HepG2 (cell line): ENCODE data around the gene KIAA0930. TPM values are rescaled to one million over a fixed set of nuclear protein-coding genes. Genes with fewer than 3 reads are reported as not detected.

Source experiments
- ATM ChIP-seq: fragments of 450-650 bp; IDR thresholded peaks from 2 replicates; pipeline ENCODE4 v1.7.1; 2017; ENCODE audit warnings: mild to moderate bottlenecking, borderline replicate concordance
- BCL6 ChIP-seq: IDR thresholded peaks from 2 replicates; pipeline ENCODE4 v1.6.1; 2016; ENCODE audit warnings: missing genetic modification reagents, missing compliant biosample characterization
- HIVEP1 ChIP-seq: sonication (generic); formaldehyde crosslinking; IDR thresholded peaks from 2 replicates; pipeline ENCODE4 v1.4.0; 2020; ENCODE audit warnings: mild to moderate bottlenecking, missing genetic modification reagents
- PHF8 ChIP-seq: sonication (generic); formaldehyde crosslinking; IDR thresholded peaks from 2 replicates; pipeline ENCODE4 v1.5.0; 2020; ENCODE audit warnings: missing genetic modification reagents
- SIX1 ChIP-seq: sonication (generic); formaldehyde crosslinking; IDR thresholded peaks from 2 replicates; pipeline ENCODE4 v1.4.0; 2020; ENCODE audit warnings: missing genetic modification reagents, borderline replicate concordance
- TCF12 ChIP-seq, 2 experiments: fragments of 450-650 bp in 1 of 2; sonication (generic) in 1 of 2; formaldehyde crosslinking in 1 of 2; IDR thresholded peaks; 2 replicates each; pipeline versions ENCODE4 v1.6.1 to v1.8.0; 2017 to 2022; ENCODE audit warnings: antibody characterized with exemption in 1 of 2, mild to moderate bottlenecking in 1 of 2, missing genetic modification reagents in 1 of 2, moderate library complexity in 1 of 2
- ZC3H13 ChIP-seq: sonication (generic); formaldehyde crosslinking; IDR thresholded peaks from 2 replicates; pipeline ENCODE4 v1.8.1; 2023; ENCODE audit warnings: mild to moderate bottlenecking, missing genetic modification reagents, moderate library complexity
- ZNF367 ChIP-seq: sonication (generic); formaldehyde crosslinking; IDR thresholded peaks from 2 replicates; pipeline ENCODE4 v1.4.0; 2020; ENCODE audit warnings: missing genetic modification reagents, borderline replicate concordance
- ZNF382 ChIP-seq: sonication (generic); formaldehyde crosslinking; IDR thresholded peaks from 2 replicates; pipeline ENCODE4 v1.5.0; 2020; ENCODE audit warnings: missing genetic modification reagents, mild to moderate bottlenecking, borderline replicate concordance
- ZNF556 ChIP-seq: sonication (generic); formaldehyde crosslinking; IDR thresholded peaks from 2 replicates; pipeline ENCODE4 v1.4.0; 2020; ENCODE audit warnings: mild to moderate bottlenecking, missing genetic modification reagents, borderline replicate concordance
- polyA plus RNA-seq, 8 experiments: library from polyadenylated mRNA; depleted of rRNA in 3 of 8; stranded (reverse) in 7 of 8; unstranded in 1 of 8; fragments of >200 nt; fragmentation: Illumina TruSeq in 4 of 8; extraction: Trizol in 4 of 8; gene quantifications; 2 replicates each; pipeline versions ENCODE4 v1.2.1 to v1.2.3, GENCODE V29; 2011 to 2016; ENCODE audit warnings: low read depth in 4 of 8, missing spikeins in 1 of 8, mixed read lengths in 1 of 8; ENCODE audit not compliant: insufficient read depth in 1 of 8
- total RNA-seq, 5 experiments: library from RNA; depleted of rRNA; stranded (reverse); fragments of >200 nt; fragmentation: Illumina TruSeq; extraction: Trizol; gene quantifications; 2 replicates each; pipeline ENCODE4 v1.2.3, GENCODE V29; 2016; ENCODE audit warnings: low read depth in 1 of 5
- TF ChIP-seq, protein P1 (sequence below): sonication (generic); formaldehyde crosslinking; IDR thresholded peaks from 2 replicates; pipeline ENCODE4 v1.4.0; 2020; ENCODE audit warnings: mild to moderate bottlenecking, missing genetic modification reagents, borderline replicate concordance
- TF ChIP-seq, protein P2 (sequence below): sonication (generic); formaldehyde crosslinking; IDR thresholded peaks from 2 replicates; pipeline ENCODE4 v1.4.0; 2020; ENCODE audit warnings: mild to moderate bottlenecking, missing genetic modification reagents
- TF ChIP-seq, protein P3 (sequence below): IDR thresholded peaks from 2 replicates; pipeline ENCODE4 v1.6.1; 2016; ENCODE audit warnings: missing compliant biosample characterization, missing genetic modification reagents, borderline replicate concordance
- TF ChIP-seq, protein P4 (sequence below): fragments of 450-650 bp; IDR thresholded peaks from 2 replicates; pipeline ENCODE4 v1.6.1; 2017; ENCODE audit warnings: mild to moderate bottlenecking
- TF ChIP-seq, protein P5 (sequence below): sonication (generic); formaldehyde crosslinking; IDR thresholded peaks from 2 replicates; pipeline ENCODE4 v1.8.0; 2022; ENCODE audit warnings: missing genetic modification reagents, mild to moderate bottlenecking, inconsistent platforms, borderline replicate concordance
- TF ChIP-seq, protein P6 (sequence below): sonication (generic); formaldehyde crosslinking; IDR thresholded peaks from 2 replicates; pipeline ENCODE4 v1.5.0; 2020; ENCODE audit warnings: missing genetic modification reagents

KIAA0930 gene
- total and polyA plus RNA-seq, 2 of the 13 experiments (the other 11 are each of a cell fraction or from before 2014, with no cell fraction given) = 27.0 to 38.2 TPM

DNA sequence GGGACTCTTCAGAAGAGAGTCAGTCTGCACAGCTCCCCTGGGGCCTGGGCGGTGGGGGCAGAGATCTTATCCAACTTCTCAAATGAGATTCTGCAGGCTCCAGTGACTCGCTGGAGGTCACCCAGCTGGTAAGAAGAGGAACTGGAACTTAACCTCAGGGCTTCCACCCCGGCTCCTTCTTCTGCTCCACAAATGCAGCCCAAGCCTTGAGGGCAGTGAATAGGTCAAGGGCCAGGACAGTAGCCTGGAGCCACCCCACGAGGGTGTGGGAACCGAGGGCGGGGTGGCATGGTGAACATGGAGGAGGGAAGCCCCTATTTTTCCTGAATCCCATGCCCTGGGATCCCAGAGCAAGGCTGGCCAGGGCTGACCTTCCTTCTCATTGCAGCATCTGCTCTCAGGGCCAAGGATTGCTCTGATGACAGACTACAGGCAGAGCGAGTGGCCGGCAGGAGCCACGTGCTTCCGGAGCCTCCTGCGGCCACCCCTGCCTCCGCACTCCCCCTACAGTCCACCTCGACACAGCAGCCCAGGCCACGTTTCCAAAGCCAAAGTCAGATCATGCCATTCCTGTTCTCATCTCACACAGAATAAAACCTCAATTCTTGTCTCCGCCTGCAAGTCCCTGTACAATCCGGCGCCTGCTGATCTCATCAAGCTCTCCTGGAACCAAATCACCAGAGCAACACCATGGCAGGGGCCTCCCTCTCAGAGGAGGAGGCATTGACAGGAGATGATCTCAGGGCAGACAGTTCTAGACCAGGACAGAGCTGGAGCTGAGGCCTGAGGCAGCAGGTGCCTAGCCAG, 23.0 kb upstream of the KIAA0930 start (continued):
- TF ChIP-seq ZC3H13 (CRISPR knock-in tag) = no peak
- TF ChIP-seq, protein P1, sequence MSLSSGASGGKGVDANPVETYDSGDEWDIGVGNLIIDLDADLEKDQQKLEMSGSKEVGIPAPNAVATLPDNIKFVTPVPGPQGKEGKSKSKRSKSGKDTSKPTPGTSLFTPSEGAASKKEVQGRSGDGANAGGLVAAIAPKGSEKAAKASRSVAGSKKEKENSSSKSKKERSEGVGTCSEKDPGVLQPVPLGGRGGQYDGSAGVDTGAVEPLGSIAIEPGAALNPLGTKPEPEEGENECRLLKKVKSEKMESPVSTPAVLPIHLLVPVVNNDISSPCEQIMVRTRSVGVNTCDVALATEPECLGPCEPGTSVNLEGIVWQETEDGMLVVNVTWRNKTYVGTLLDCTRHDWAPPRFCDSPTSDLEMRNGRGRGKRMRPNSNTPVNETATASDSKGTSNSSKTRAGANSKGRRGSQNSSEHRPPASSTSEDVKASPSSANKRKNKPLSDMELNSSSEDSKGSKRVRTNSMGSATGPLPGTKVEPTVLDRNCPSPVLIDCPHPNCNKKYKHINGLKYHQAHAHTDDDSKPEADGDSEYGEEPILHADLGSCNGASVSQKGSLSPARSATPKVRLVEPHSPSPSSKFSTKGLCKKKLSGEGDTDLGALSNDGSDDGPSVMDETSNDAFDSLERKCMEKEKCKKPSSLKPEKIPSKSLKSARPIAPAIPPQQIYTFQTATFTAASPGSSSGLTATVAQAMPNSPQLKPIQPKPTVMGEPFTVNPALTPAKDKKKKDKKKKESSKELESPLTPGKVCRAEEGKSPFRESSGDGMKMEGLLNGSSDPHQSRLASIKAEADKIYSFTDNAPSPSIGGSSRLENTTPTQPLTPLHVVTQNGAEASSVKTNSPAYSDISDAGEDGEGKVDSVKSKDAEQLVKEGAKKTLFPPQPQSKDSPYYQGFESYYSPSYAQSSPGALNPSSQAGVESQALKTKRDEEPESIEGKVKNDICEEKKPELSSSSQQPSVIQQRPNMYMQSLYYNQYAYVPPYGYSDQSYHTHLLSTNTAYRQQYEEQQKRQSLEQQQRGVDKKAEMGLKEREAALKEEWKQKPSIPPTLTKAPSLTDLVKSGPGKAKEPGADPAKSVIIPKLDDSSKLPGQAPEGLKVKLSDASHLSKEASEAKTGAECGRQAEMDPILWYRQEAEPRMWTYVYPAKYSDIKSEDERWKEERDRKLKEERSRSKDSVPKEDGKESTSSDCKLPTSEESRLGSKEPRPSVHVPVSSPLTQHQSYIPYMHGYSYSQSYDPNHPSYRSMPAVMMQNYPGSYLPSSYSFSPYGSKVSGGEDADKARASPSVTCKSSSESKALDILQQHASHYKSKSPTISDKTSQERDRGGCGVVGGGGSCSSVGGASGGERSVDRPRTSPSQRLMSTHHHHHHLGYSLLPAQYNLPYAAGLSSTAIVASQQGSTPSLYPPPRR = peak; percentile 40; the same call in 1 of the 2 replicates
- TF ChIP-seq, protein P2, sequence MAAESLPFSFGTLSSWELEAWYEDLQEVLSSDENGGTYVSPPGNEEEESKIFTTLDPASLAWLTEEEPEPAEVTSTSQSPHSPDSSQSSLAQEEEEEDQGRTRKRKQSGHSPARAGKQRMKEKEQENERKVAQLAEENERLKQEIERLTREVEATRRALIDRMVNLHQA (CRISPR knock-in tag) = no peak
- TF ChIP-seq, protein P3, sequence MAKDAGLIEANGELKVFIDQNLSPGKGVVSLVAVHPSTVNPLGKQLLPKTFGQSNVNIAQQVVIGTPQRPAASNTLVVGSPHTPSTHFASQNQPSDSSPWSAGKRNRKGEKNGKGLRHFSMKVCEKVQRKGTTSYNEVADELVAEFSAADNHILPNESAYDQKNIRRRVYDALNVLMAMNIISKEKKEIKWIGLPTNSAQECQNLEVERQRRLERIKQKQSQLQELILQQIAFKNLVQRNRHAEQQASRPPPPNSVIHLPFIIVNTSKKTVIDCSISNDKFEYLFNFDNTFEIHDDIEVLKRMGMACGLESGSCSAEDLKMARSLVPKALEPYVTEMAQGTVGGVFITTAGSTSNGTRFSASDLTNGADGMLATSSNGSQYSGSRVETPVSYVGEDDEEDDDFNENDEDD = peak; percentile 92
- TF ChIP-seq, protein P4, sequence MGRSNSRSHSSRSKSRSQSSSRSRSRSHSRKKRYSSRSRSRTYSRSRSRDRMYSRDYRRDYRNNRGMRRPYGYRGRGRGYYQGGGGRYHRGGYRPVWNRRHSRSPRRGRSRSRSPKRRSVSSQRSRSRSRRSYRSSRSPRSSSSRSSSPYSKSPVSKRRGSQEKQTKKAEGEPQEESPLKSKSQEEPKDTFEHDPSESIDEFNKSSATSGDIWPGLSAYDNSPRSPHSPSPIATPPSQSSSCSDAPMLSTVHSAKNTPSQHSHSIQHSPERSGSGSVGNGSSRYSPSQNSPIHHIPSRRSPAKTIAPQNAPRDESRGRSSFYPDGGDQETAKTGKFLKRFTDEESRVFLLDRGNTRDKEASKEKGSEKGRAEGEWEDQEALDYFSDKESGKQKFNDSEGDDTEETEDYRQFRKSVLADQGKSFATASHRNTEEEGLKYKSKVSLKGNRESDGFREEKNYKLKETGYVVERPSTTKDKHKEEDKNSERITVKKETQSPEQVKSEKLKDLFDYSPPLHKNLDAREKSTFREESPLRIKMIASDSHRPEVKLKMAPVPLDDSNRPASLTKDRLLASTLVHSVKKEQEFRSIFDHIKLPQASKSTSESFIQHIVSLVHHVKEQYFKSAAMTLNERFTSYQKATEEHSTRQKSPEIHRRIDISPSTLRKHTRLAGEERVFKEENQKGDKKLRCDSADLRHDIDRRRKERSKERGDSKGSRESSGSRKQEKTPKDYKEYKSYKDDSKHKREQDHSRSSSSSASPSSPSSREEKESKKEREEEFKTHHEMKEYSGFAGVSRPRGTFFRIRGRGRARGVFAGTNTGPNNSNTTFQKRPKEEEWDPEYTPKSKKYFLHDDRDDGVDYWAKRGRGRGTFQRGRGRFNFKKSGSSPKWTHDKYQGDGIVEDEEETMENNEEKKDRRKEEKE = no peak
- TF ChIP-seq SIX1 (CRISPR knock-in tag) = no peak; the same call in 1 of the 2 replicates
- no peak for TF ChIP-seq TCF12 (IDR thresholded peaks at IDR 0.05)
- no peak for TF ChIP-seq TCF12 (CRISPR knock-in tag; IDR thresholded peaks at IDR 0.05)
- TF ChIP-seq HIVEP1 (CRISPR knock-in tag) = 0 out of 2 replicates have a peak, but pooled peaks have one; percentile 55
- TF ChIP-seq ATM = no peak
- TF ChIP-seq, protein P5, sequence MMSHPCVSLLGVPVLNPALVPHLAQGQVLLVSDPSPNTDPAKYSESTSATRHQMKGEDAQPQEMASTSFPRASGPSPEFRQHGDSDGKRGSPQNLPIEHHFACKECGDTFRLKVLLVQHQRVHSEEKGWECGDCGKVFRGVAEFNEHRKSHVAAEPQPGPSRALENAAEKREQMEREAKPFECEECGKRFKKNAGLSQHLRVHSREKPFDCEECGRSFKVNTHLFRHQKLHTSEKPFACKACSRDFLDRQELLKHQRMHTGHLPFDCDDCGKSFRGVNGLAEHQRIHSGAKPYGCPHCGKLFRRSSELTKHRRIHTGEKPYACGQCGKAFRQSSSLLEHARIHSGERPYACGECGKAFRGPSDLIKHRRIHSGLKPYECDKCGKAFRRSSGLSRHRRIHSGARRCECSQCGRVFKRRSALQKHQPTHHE (CRISPR knock-in tag) = no peak
- TF ChIP-seq PHF8 = peak; percentile 36; the same call in 1 of the 2 replicates
- no peak for TF ChIP-seq ZNF556
- no peak for TF ChIP-seq ZNF367 (CRISPR knock-in tag)
- TF ChIP-seq, protein P6, sequence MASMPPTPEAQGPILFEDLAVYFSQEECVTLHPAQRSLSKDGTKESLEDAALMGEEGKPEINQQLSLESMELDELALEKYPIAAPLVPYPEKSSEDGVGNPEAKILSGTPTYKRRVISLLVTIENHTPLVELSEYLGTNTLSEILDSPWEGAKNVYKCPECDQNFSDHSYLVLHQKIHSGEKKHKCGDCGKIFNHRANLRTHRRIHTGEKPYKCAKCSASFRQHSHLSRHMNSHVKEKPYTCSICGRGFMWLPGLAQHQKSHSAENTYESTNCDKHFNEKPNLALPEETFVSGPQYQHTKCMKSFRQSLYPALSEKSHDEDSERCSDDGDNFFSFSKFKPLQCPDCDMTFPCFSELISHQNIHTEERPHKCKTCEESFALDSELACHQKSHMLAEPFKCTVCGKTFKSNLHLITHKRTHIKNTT (CRISPR knock-in tag) = no peak
- no peak for TF ChIP-seq ZNF382 (CRISPR knock-in tag)
- TF ChIP-seq BCL6 (CRISPR knock-in tag) = peak; percentile 43; the same call in 1 of the 2 replicates
